GM19372 (cell line): ENCODE measurements around the gene ATP6V1E1.

Experiments
- ATAC-seq: cut with Tn5 transposase; IDR thresholded peaks from one replicate; pipeline ENCODE4 v1.9.1; 2021; ENCODE audit warnings: mild to moderate bottlenecking, low read depth, moderate library complexity; ENCODE audit not compliant: unreplicated experiment

ATP6V1E1 gene

GRCh38 chr22:17634696-17635095 is 6.1 kb upstream of the ATP6V1E1 start:
- ATAC-seq = no peak

GRCh38 chr22:17633998-17634323 is 5.4 kb upstream of the ATP6V1E1 start:
- no peak for ATAC-seq

GRCh38 chr22:17633217-17633997 is 4.9 kb upstream of the ATP6V1E1 start:
- no peak for ATAC-seq

GRCh38 chr22:17631076-17631565 is 2.6 kb upstream of the ATP6V1E1 start:
- ATAC-seq = no peak

GRCh38 chr22:17629641-17630040 is 1.1 kb upstream of the ATP6V1E1 start:
- no peak for ATAC-seq

GRCh38 chr22:17629173-17629489 is 582 bp upstream of the ATP6V1E1 start:
- ATAC-seq = no peak

GRCh38 chr22:17627961-17628405 is 566 bp downstream of the ATP6V1E1 start:
- no peak for ATAC-seq

- ATAC-seq = no peak
Observed at GRCh38 chr22:17613280-17613679, 15.3 kb downstream of the ATP6V1E1 start.

GRCh38 chr22:17612057-17612456 is 16.5 kb downstream of the ATP6V1E1 start:
- ATAC-seq = no peak

- no peak for ATAC-seq
Observed at GRCh38 chr22:17607891-17608521, 20.5 kb downstream of the ATP6V1E1 start.

GRCh38 chr22:17606496-17606895 is 22.1 kb downstream of the ATP6V1E1 start:
- no peak for ATAC-seq

- ATAC-seq = no peak
Observed at GRCh38 chr22:17603668-17604067, 24.9 kb downstream of the ATP6V1E1 start.

- no peak for ATAC-seq
Observed at GRCh38 chr22:17601031-17601430, 27.5 kb downstream of the ATP6V1E1 start.

- no peak for ATAC-seq
Observed at GRCh38 chr22:17598318-17598717, 30.2 kb downstream of the ATP6V1E1 start.

GRCh38 chr22:17597217-17597616 is 31.3 kb downstream of the ATP6V1E1 start:
- ATAC-seq = no peak

- no peak for ATAC-seq
Observed at GRCh38 chr22:17596226-17596625, 32.3 kb downstream of the ATP6V1E1 start.

- ATAC-seq = no peak
Observed at GRCh38 chr22:17592201-17592600, 36.3 kb downstream of the ATP6V1E1 start.

- ATAC-seq = no peak
Observed at GRCh38 chr22:17590586-17590985, 38.0 kb downstream of the ATP6V1E1 start.

GRCh38 chr22:17589810-17590375 is 38.7 kb downstream of the ATP6V1E1 start:
- no peak for ATAC-seq

GRCh38 chr22:17588606-17589005 is 39.9 kb downstream of the ATP6V1E1 start:
- ATAC-seq = no peak

- ATAC-seq = no peak
Observed at GRCh38 chr22:17587629-17588028, 40.9 kb downstream of the ATP6V1E1 start.
